Measurements from ENCODE around the gene PNMA8B. TPM values are rescaled to one million over a fixed set of nuclear protein-coding genes. Genes with fewer than 3 reads are reported as not detected.

Gene PNMA8B
- total RNA-seq, 1 experiment from 2014 or later = 0.10 TPM

DNA sequence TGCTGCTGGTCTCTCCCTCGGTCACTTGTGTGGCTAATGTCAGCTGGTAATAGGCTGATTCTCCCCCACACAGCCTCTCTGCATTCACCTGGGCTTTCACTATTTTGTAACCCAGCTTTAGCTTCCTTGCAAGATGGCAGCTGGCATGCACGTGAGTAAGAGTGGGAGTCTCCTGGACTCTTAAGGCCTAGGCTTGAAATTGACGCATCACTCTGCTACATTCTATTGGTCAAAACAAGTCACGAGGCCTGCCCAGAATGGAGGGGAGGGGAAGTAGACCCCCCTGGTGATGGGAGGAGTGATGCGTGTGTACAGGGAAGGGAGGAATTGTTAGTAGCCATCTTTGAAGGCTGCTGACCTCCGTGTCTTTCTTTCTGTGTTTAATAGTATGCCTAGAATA is 24.9 kb upstream of the PNMA8B start:
- H3K4me1 ChIP-seq (ENCODE audit: control insufficient read depth in 1 of 2, insufficient read depth in 2 of 2, low read length in 2 of 2) = no peaks in the 10 kb centered on the region
- no peaks in the 10 kb centered on the region for H3K27me3 ChIP-seq (ENCODE audit: insufficient read depth, low read length)
- no peak overlapping the region for H3K9ac ChIP-seq (ENCODE audit: low read length)
- H3K36me3 ChIP-seq (ENCODE audit: control insufficient read depth in 1 of 2, insufficient read depth in 2 of 2, low read length in 2 of 2) = no peaks in the 10 kb centered on the region
- RAD21 ChIA-PET (ENCODE audit: low non-redundant PET in 1 of 2, low total read pairs in 2 of 2, uncharacterized antibody in 2 of 2, unreplicated experiment in 2 of 2) = no interaction called here
- H3K4me3 ChIP-seq (replicated peaks in 1 of 2; ENCODE audit: low read depth in 1 of 2, low read length in 2 of 2) = no peak overlapping the region
- no TSS peak for BruUV-seq (replicated peaks)
- no peaks in the 10 kb centered on the region for H3K9me3 ChIP-seq (ENCODE audit: control insufficient read depth in 1 of 2, insufficient read depth in 1 of 2, low read depth in 1 of 2, low read length in 2 of 2)
- H3K79me2 ChIP-seq (ENCODE audit: insufficient read depth, low read length) = no peaks in the 10 kb centered on the region
- intact Hi-C loops (cut with micrococcal nuclease) = no loop called here
- ATAC-seq (no peak), DNase-seq (ENCODE audit: low read depth, low spot score) (no peak)
- H3K4me2 ChIP-seq (ENCODE audit: low read length) = no peak overlapping the region
- no peaks in the 10 kb centered on the region for H3K9me2 ChIP-seq (ENCODE audit: insufficient read depth)
- H4K20me1 ChIP-seq (ENCODE audit: insufficient read depth) = no peaks in the 10 kb centered on the region
- CTCF ChIA-PET = interaction anchor here (0.6 to 1.4 kb wide), 4 partner anchors 9 to 450 kb away, joined by 3 to 6 read pairs (median 3); no protein-coding TSS in a partner anchor
- no peak for TF ChIP-seq POLR2A (IDR thresholded peaks at IDR 0.05; ENCODE audit: borderline replicate concordance, extremely low read depth, insufficient read depth, insufficient read length)
- no peak for TF ChIP-seq EGR1 (IDR thresholded peaks at IDR 0.05; ENCODE audit: low read depth)
- TF ChIP-seq ELF1 (IDR thresholded peaks at IDR 0.05; ENCODE audit: borderline replicate concordance, low read depth) = no peak
- no peak for TF ChIP-seq SIN3A (IDR thresholded peaks at IDR 0.05; ENCODE audit: low read depth)
- no peak for TF ChIP-seq CEBPB (IDR thresholded peaks at IDR 0.05; ENCODE audit: low read depth)
- TF ChIP-seq, protein P1, sequence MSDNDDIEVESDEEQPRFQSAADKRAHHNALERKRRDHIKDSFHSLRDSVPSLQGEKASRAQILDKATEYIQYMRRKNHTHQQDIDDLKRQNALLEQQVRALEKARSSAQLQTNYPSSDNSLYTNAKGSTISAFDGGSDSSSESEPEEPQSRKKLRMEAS (IDR thresholded peaks at IDR 0.05) = no peak
- TF ChIP-seq RAD21 (IDR thresholded peaks at IDR 0.05; ENCODE audit: low read depth) = no peak
- no peak for TF ChIP-seq SP1 (IDR thresholded peaks at IDR 0.05; ENCODE audit: low read depth)
- no peak for TF ChIP-seq EZH2phosphoT487 (IDR thresholded peaks at IDR 0.05; ENCODE audit: borderline replicate concordance)
- no peak for TF ChIP-seq ZFX (IDR thresholded peaks at IDR 0.05)
- H2AFZ ChIP-seq (ENCODE audit: low read depth, low read length, poor library complexity, severe bottlenecking) = no peak overlapping the region
- POLR2A ChIA-PET = no interaction called here
- H3K27ac ChIP-seq (ENCODE audit: low read depth, low read length) = no peak overlapping the region

DNA sequence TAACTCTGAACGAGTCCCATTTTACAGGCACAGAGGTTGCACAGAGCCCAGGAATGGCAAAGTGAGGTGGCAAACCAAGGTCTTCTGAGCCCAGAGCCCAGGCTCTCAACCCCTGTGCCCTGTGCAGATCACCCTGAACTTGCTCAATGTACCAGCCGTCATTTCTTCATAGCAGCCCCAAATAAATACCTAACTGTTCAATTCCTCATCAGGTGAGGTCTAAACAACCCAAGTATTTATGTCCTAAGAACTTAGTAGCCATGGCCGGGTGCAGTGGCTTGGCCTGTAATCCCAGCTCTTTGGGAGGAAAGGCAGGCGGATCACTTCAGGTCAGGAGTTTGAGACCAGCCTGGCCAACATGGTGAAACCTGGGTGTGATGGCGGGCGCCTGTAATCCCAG is 21.8 kb upstream of the PNMA8B start:
- RAD21 ChIA-PET (ENCODE audit: low non-redundant PET in 1 of 2, low total read pairs in 2 of 2, uncharacterized antibody in 2 of 2, unreplicated experiment in 2 of 2) = no interaction called here
- no peaks in the 10 kb centered on the region for H3K9me3 ChIP-seq (ENCODE audit: control insufficient read depth in 1 of 2, insufficient read depth in 1 of 2, low read depth in 1 of 2, low read length in 2 of 2)
- H3K36me3 ChIP-seq (ENCODE audit: control insufficient read depth in 1 of 2, insufficient read depth in 2 of 2, low read length in 2 of 2) = no peaks in the 10 kb centered on the region
- CTCF ChIA-PET = interaction anchor here (0.6 to 2.1 kb wide), 4 partner anchors 13 to 1579 kb away, joined by 3 to 5 read pairs (median 4); no protein-coding TSS in a partner anchor
- no peak overlapping the region for H3K4me2 ChIP-seq (ENCODE audit: low read length)
- H3K9ac ChIP-seq (ENCODE audit: low read length) = no peak overlapping the region
- no peak overlapping the region for H2AFZ ChIP-seq (ENCODE audit: low read depth, low read length, poor library complexity, severe bottlenecking)
- peaks cover 0 to 10% of the 10 kb centered on the region in 2 experiments; a peak in 2 of 4 replicates for H3K4me1 ChIP-seq (ENCODE audit: control insufficient read depth in 1 of 2, insufficient read depth in 2 of 2, low read length in 2 of 2)
- BruUV-seq (replicated peaks) = no TSS peak
- intact Hi-C loops (cut with micrococcal nuclease) = loop anchor here (10.0 kb wide), 1 partner anchor 433 kb away; no protein-coding TSS in a partner anchor
- H4K20me1 ChIP-seq (ENCODE audit: insufficient read depth) = no peaks in the 10 kb centered on the region
- no peak overlapping the region for H3K4me3 ChIP-seq (replicated peaks in 1 of 2; ENCODE audit: low read depth in 1 of 2, low read length in 2 of 2)
- H3K79me2 ChIP-seq (ENCODE audit: insufficient read depth, low read length) = no peaks in the 10 kb centered on the region
- H3K27ac ChIP-seq (ENCODE audit: low read depth, low read length) = no peak overlapping the region
- no peaks in the 10 kb centered on the region for H3K27me3 ChIP-seq (ENCODE audit: insufficient read depth, low read length)
- POLR2A ChIA-PET = no interaction called here
- DNase-seq (ENCODE audit: low read depth, low spot score) (no peak), ATAC-seq (no peak)
- no peaks in the 10 kb centered on the region for H3K9me2 ChIP-seq (ENCODE audit: insufficient read depth)
- no peak for TF ChIP-seq FOSL1 (IDR thresholded peaks at IDR 0.05; ENCODE audit: low read depth)
- no peak for TF ChIP-seq EZH2phosphoT487 (IDR thresholded peaks at IDR 0.05; ENCODE audit: borderline replicate concordance)
- no peak for TF ChIP-seq TCF7L2 (IDR thresholded peaks at IDR 0.05; ENCODE audit: borderline replicate concordance, extremely low read depth, insufficient read depth, insufficient read length)
- TF ChIP-seq SP1 (IDR thresholded peaks at IDR 0.05; ENCODE audit: low read depth) = no peak
- TF ChIP-seq POLR2A (IDR thresholded peaks at IDR 0.05; ENCODE audit: borderline replicate concordance, extremely low read depth, insufficient read depth, insufficient read length) = no peak
- TF ChIP-seq RAD21 (IDR thresholded peaks at IDR 0.05; ENCODE audit: low read depth) = no peak
- no peak for TF ChIP-seq ELF1 (IDR thresholded peaks at IDR 0.05; ENCODE audit: borderline replicate concordance, low read depth)
- no peak for TF ChIP-seq EGR1 (IDR thresholded peaks at IDR 0.05; ENCODE audit: low read depth)
- no peak for TF ChIP-seq JUND (IDR thresholded peaks at IDR 0.05)
- no peak for TF ChIP-seq ZNF274 (IDR thresholded peaks at IDR 0.05; ENCODE audit: low read depth, low read length)
- TF ChIP-seq, protein P2, sequence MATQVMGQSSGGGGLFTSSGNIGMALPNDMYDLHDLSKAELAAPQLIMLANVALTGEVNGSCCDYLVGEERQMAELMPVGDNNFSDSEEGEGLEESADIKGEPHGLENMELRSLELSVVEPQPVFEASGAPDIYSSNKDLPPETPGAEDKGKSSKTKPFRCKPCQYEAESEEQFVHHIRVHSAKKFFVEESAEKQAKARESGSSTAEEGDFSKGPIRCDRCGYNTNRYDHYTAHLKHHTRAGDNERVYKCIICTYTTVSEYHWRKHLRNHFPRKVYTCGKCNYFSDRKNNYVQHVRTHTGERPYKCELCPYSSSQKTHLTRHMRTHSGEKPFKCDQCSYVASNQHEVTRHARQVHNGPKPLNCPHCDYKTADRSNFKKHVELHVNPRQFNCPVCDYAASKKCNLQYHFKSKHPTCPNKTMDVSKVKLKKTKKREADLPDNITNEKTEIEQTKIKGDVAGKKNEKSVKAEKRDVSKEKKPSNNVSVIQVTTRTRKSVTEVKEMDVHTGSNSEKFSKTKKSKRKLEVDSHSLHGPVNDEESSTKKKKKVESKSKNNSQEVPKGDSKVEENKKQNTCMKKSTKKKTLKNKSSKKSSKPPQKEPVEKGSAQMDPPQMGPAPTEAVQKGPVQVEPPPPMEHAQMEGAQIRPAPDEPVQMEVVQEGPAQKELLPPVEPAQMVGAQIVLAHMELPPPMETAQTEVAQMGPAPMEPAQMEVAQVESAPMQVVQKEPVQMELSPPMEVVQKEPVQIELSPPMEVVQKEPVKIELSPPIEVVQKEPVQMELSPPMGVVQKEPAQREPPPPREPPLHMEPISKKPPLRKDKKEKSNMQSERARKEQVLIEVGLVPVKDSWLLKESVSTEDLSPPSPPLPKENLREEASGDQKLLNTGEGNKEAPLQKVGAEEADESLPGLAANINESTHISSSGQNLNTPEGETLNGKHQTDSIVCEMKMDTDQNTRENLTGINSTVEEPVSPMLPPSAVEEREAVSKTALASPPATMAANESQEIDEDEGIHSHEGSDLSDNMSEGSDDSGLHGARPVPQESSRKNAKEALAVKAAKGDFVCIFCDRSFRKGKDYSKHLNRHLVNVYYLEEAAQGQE (IDR thresholded peaks at IDR 0.05; ENCODE audit: low read depth) = no peak
- TF ChIP-seq, protein P3, sequence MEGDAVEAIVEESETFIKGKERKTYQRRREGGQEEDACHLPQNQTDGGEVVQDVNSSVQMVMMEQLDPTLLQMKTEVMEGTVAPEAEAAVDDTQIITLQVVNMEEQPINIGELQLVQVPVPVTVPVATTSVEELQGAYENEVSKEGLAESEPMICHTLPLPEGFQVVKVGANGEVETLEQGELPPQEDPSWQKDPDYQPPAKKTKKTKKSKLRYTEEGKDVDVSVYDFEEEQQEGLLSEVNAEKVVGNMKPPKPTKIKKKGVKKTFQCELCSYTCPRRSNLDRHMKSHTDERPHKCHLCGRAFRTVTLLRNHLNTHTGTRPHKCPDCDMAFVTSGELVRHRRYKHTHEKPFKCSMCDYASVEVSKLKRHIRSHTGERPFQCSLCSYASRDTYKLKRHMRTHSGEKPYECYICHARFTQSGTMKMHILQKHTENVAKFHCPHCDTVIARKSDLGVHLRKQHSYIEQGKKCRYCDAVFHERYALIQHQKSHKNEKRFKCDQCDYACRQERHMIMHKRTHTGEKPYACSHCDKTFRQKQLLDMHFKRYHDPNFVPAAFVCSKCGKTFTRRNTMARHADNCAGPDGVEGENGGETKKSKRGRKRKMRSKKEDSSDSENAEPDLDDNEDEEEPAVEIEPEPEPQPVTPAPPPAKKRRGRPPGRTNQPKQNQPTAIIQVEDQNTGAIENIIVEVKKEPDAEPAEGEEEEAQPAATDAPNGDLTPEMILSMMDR (IDR thresholded peaks at IDR 0.05 in 2 of 3, conservative IDR thresholded peaks at IDR 0.05 in 1 of 3; ENCODE audit: borderline replicate concordance in 1 of 3, insufficient read depth in 1 of 3, low read depth in 2 of 3, low read length in 2 of 3) = no peak
